Smooth muscle cell of the brain vasculature (primary cell): Measurements from ENCODE around the gene STX12.
"Not testable (repeated sequence)": the region's sequence is repeated elsewhere in the genome, so short reads cannot be mapped to it uniquely, and the experiment has no call there.

Experiments used
- DNase-seq: peaks from one replicate; pipeline ENCODE4 v3.0.0-alpha.2; 2012; ENCODE audit warnings: low read depth, low spot score

Gene STX12

GRCh38 chr1:27868932-27869718 is 96.1 kb downstream of the STX12 start:
- no peak for DNase-seq

DNA sequence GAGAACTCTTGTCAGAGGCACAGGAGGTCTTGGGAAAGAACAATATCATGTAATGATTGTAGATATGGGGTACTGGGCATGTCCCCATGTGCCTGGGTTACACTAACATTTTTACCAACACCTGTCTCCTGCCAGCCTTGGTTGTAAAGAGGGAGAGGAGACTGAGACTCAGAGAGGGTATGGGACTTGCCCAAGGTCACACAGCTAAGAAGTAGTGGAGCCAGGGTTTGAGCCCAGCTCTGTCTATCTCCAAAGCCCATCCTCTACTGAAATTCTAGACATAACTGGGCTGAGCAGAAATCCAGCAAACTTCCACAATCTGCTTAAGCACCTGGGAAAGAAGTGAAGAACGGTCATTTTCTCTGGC is 96.7 kb downstream of the STX12 start:
- DNase-seq: no peak

- not testable (repeated sequence) for DNase-seq
Observed at GRCh38 chr1:27871076-27871475, 98.1 kb downstream of the STX12 start.

DNA sequence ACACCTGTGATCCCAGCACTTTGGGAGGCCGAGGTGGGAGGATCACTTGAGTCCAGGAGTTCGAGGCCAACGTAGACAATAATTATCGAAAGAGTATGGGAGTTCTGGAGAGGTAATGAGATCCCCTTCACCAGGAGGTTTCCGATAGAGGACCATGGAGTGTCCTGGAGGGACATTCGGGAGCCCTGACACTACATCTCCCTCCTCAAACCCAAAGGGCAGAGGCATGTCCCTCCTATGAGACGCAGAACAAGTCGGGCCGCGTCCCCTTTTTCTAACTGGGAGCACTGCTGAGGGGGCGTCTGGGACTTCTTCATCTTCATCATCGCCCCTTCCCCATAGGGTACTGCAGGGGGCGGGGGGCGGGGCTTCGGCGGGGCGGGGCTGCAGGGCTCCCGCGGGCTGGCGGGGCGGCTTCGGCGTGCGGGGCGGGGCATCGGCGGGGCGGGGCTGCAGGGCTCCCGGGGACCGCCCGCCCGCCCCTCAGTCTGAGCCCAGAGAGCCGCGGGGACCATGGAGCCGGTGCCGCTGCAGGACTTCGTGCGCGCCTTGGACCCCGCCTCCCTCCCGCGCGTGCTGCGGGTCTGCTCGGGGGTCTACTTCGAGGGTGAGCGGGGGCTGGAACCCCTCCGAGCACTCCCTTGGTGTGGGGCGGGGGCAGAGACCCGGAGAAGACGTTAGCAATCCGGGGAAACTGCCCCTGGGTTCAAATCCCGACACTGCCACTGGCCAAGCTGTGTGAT is 99.2 kb downstream of the STX12 start, which contains the start of gene THEMIS2:
Gene THEMIS2, plus strand, starts transcription at position 486 of the 743 bp plus-strand sequence. Its CDS starts 28 bp downstream, at position 514.
- no peak for DNase-seq

DNA sequence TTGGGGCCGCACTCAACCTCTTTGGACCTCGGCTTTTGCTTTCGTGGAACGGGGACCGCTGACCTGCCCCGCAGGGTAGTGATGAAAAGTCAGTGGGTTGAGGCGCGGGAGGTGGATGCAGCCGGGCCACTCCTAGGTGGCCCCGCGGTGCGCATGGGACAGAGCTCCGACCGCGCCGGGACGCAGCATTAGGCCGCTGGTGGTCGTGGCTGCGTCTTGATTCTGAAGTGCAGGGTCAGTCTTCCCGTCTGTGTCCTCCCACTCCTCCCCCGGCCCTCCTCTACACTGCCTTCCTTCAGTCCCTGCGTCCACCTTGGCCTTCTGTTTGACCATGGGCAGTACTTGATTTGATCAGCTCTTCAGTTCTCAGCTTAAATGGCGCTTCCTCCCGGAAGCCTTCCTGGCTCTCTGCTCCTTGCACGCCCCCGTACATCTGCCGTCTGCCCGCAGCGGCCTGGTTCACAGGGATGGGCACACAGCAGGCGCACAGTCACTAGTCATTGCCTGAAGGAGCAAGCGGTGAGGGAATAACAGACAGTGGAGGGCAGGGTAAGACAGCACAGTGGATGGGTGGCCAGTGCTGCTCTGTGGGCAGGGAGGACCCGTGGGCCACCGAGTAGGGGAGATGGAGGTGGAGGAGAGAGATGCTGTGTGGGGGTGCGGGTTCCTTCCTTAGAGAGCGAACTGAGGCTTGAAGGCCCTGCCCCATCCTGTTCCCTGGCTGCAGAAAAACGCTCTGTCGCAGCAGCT is 100.0 kb downstream of the STX12 start:
- no peak for DNase-seq

GRCh38 chr1:27873671-27874384 is 100.8 kb downstream of the STX12 start:
- no peak for DNase-seq
